ENCODE data around the gene KCTD17. TPM values are rescaled to one million over a fixed set of nuclear protein-coding genes. Genes with fewer than 3 reads are reported as not detected.

The KCTD17 gene
- total RNA-seq, 2 experiments from 2014 or later = 32.2 to 40.3 TPM

DNA sequence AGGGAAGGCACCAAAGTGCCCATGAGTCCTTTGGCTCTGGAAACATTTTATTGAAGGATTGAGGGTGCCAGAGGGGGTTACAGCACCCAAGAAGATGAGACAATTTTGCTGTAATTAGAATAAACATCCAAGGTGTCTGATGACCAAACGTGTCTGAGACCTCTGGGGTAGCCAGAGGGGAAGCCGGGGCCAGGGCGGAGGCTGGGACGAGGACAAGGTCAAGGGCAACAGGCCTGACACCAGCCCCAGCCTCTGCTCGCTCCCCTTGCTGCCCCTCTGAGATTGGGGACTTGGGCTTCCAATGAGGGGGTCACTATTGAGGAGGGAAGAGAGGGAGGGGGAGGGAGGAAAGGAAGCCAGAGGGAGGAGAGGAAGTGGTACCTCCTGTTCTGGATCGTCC lies 32.4 kb downstream of the KCTD17 start:
- ChIA-PET CTCF (no interaction called here), POLR2A (no interaction called here)

DNA sequence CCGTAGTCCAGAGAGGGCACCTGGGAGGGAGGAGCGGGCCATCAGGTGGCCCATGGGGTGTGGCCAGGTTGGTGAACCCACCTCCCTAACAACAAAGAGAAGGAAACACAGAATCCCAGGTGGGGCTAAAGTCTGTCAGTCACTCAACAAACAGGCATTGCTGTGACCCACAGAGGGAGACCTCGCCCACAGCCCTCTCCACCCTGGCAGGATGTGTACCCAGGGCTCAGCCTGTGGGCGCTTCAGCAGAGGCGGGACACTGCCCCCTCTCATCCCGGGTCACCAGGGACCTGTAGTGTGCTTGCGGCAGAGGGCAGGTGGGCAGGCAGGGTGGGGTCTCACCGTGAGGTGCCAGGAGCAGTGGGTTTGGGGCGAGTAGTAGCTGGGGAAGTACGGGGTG lies 32.8 kb downstream of the KCTD17 start:
- CTCF ChIA-PET = interaction anchor here (0.6 kb wide), 1 partner anchor 292 kb away, joined by 3 read pairs; no protein-coding TSS in a partner anchor
- POLR2A ChIA-PET = no interaction called here

DNA sequence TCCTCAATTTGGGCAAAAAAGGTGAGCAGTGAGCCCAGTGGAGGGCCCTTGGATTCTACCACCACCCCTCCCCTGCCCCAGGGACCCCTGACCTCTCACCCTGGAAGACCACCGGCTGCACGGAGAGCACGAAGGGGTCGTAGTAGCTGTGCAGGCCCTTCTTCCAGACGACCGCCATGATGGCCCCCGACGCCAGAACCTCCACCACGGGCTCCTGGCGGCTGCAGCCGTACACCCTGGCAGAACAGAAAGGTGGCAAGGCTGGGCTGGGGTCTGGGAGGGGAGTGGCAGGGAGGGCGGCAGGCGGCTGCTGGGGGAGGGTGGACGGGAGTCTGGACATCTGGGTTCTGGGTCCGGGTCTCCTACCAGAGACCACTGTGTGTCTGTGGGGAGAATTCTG lies 34.6 kb downstream of the KCTD17 start:
- CTCF ChIA-PET = interaction anchor here (1.1 to 1.3 kb wide), 2 partner anchors 9 to 63 kb away, joined by 3 to 4 read pairs; no protein-coding TSS in a partner anchor
- POLR2A ChIA-PET = no interaction called here

- POLR2A ChIA-PET = interaction anchor here (0.6 to 1.0 kb wide), 2 partner anchors 26 to 37 kb away, joined by 3 to 5 read pairs; no protein-coding TSS in a partner anchor
- CTCF ChIA-PET = interaction anchor here (0.6 to 1.3 kb wide), 3 partner anchors 9 to 519 kb away, joined by 3 read pairs; no protein-coding TSS in a partner anchor
These were observed 36.6 kb downstream of the KCTD17 start for GRCh38 chr22:37088108-37088605.

DNA sequence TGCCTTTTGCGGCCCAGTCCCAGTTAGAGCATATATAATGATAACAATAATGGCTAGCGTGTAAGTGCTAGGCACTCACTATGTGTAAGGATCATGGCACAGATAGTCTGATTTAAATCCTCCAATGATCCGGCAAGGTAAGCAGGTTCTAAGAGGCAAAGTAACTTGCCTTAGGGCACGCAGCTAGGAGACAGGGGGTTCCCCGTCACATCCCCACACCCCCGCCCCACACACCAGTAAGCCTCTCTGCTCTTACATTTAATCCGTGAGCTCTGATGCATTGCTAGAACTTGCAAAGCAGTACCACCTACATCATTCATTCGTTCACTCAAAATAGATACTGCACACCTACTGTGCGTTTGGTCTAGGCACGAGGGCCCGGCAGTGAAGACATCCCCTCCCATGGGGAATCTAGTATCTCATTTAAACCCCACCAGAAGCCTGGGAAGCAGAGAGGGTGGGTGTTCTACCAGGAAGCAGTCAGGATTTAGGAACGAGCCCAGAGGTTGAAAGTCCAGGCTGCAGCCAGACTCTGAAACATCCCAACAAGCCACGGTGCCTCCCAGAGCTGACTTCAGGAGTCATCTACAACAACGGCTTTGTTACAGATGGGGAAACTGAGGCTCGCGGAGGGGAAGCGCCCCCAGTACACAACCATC lies 37.3 kb downstream of the KCTD17 start:
- ChIA-PET CTCF (interaction anchor here (0.6 to 1.1 kb wide), 3 partner anchors 9 to 518 kb away, joined by 3 read pairs; no protein-coding TSS in a partner anchor), POLR2A (interaction anchor here (0.6 kb wide), 1 partner anchor 26 kb away, joined by 5 read pairs; no protein-coding TSS in a partner anchor)

DNA sequence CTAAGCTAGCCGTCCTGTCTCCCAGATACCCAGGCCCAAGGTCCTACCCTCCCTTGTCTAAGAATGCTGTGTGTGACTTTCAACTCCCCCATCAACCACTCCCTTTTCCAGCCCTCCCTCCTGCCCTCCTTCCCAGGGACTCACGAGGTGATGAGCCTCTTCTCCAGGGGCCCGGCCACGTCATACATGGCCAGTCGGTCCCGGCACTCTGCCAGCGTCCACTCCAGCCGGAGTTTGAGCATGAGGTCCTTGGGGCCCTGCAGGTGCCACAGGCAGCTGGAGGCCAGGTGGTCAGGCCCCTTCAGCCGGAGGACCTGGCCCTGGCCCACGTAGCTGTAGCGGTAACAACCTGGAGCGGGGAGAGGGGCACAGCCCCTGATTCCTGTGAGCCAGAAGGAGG lies 37.9 kb downstream of the KCTD17 start:
- POLR2A ChIA-PET = no interaction called here
- CTCF ChIA-PET = interaction anchor here (1.0 to 1.1 kb wide), 3 partner anchors 8 to 37 kb away, joined by 3 read pairs; no protein-coding TSS in a partner anchor

DNA sequence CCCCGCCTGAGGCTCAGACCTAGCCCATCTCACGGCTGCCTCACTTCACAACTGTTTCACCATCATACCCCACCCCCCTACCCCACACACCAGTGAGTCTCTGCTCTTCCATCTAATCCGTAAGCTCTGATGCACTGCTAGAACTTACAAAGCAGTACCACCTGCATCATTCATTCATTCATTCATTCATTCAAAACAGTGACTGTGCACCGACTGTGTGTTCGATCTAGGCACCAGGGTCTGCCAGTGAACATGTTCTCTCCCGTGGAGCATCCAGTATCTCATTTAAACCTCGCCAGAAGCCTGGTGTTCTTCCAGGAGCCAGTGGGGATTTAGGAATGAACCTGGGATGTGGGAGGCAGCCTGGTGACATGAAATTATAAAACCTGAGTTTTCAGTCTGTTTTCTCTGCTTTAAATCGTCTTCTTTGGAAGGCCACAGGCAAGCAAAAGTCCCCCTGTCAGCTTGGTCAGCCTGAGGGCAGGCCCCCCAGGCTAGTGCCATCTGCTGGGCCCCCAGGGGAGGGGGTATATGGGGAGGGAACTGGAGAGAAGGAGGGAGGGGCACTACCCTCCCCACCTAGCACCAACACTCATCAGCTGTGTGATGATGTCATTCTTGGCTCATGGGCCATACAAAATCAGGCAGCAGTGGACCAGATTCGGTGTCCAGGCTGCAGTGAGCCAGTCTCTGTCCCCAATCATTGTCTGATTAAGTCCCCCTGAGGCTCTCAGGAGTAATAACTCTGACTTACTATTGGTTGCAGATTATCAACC lies 39.6 kb downstream of the KCTD17 start:
- CTCF ChIA-PET = interaction anchor here (0.8 kb wide), 1 partner anchor 12 kb away, joined by 3 read pairs; no protein-coding TSS in a partner anchor
- POLR2A ChIA-PET = no interaction called here

DNA sequence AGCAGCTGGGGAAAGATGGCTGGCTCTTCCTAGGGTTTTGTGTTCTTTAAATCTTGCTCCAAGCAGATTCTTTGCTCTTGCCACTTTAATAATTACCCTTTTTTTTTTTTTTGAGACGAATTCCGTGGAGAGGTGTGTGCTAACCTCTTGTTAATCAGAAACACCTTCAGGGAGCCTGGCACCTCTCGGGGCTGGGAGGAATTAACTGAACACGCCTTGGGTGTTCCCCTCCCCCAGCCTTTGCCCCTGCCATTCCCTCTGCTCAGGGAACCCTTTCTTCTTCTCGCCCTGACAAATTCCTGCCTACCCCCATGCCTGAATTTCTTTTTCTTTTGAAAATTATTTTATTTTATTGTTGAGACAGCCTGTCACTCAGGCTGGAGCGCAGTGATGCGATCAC lies 40.5 kb downstream of the KCTD17 start:
- CTCF ChIA-PET = no interaction called here
- POLR2A ChIA-PET = no interaction called here

GRCh38 chr22:37092997-37093396 lies 41.5 kb downstream of the KCTD17 start:
- CTCF ChIA-PET = no interaction called here
- POLR2A ChIA-PET = no interaction called here

- POLR2A ChIA-PET = interaction anchor here (1.5 kb wide), 1 partner anchor 15 kb away, joined by 6 read pairs; no protein-coding TSS in a partner anchor
- CTCF ChIA-PET = interaction anchor here (0.7 to 1.6 kb wide), 3 partner anchors 8 to 17 kb away, joined by 3 to 7 read pairs (median 3); no protein-coding TSS in a partner anchor
These were observed 42.7 kb downstream of the KCTD17 start for GRCh38 chr22:37094239-37094638.

- ChIA-PET POLR2A (interaction anchor here (1.3 to 1.5 kb wide), 2 partner anchors 16 to 27 kb away, joined by 6 to 15 read pairs; no protein-coding TSS in a partner anchor), CTCF (interaction anchor here (0.6 to 1.6 kb wide), 5 partner anchors 9 to 54 kb away, joined by 3 to 10 read pairs (median 3); partner anchors contain the start of gene IL2RB)
These were observed 43.6 kb downstream of the KCTD17 start for GRCh38 chr22:37095113-37095512.

- POLR2A ChIA-PET = no interaction called here
- CTCF ChIA-PET = no interaction called here
These were observed 45.8 kb downstream of the KCTD17 start for GRCh38 chr22:37097346-37097745.

- ChIA-PET CTCF (interaction anchor here (0.6 to 1.2 kb wide), 4 partner anchors 11 to 106 kb away, joined by 3 to 7 read pairs (median 4); partner anchors contain the start of gene TMPRSS6), POLR2A (no interaction called here)
These were observed 47.5 kb downstream of the KCTD17 start for GRCh38 chr22:37098976-37099591.

DNA sequence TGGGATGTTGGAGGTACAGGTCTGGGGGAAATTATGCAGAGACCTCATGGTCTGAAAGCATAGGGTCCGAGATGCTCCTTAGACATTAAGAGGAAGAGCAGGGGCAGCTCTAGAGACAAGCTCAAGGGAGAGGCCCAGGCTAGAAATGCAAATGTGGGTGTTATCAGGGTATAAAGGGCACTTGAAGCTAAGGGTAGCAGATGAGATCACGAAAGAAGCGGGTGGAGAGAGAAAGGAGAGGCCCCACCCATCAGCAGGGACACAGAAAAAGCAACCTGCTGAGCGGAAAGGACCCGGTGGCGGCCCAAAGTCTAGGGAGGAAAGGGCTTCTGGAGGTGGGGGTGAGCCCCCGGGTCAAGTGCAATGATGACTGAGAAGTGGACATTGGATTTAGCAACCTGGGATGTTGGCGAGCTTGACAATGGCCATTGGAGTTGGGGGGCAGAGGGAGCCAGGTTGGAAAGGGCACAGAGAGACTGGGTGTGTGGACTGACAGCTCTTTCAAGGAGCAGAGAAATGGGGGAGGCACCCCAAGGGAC lies 49.1 kb downstream of the KCTD17 start:
- ChIA-PET POLR2A (interaction anchor here (1.2 kb wide), 1 partner anchor 21 kb away, joined by 3 read pairs; no protein-coding TSS in a partner anchor), CTCF (no interaction called here)

DNA sequence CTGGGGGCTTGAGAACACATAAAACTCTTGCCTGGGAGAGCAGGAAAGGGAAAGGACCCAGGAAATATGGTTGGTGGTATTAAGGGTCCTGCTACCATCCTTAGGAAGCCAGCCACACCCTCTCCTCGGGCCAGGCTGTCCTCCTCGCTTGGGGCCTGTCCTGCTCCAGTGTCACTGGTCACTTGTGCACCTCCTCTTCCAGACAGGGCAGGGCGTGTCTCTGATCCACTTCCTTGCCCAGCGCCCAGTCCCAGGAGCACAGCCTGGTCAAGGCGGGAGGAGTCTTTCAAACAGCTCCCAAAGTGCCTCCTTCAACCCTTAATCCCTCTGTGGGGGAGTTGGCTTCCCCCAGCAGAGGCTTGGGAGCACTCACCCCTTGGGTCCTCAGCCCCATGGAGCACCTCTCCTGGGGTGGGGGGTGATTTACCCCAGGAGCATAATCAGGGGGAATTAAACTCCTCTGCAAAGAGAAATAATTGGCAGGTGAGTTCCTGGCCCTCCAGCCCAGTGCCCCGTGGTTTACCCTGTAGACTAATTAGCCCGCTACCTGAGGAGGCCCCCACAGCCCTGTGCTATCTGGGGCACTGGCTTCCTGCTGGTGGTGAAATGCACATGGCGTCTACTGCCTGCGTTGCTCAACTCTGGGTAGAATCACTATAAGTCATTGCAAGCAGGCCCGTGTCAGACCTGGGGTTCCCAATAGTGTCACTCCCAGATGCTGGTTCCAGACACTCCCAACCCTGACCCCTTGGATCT lies 49.9 kb downstream of the KCTD17 start:
- POLR2A ChIA-PET = no interaction called here
- CTCF ChIA-PET = no interaction called here

DNA sequence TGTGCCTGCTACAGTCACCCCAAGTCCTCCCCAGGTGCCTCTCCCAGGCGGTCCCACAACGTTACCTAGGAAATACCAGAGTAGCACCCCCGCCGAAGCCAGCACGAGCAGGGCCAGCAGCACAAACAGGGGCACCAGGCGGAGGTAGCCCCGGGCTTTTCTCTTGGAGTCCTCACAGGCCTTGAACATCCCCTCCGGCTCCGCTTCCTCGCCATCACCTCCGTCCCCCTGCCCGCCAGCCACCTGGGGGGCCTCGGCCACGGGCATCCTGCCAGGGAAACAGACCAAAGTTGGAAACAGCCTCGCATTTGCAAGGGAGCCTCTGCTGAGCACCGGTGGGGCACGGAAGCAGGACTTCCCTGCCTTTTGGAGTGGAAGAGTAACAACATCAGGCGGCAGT lies 51.6 kb downstream of the KCTD17 start:
- ChIA-PET POLR2A (no interaction called here), CTCF (no interaction called here)

DNA sequence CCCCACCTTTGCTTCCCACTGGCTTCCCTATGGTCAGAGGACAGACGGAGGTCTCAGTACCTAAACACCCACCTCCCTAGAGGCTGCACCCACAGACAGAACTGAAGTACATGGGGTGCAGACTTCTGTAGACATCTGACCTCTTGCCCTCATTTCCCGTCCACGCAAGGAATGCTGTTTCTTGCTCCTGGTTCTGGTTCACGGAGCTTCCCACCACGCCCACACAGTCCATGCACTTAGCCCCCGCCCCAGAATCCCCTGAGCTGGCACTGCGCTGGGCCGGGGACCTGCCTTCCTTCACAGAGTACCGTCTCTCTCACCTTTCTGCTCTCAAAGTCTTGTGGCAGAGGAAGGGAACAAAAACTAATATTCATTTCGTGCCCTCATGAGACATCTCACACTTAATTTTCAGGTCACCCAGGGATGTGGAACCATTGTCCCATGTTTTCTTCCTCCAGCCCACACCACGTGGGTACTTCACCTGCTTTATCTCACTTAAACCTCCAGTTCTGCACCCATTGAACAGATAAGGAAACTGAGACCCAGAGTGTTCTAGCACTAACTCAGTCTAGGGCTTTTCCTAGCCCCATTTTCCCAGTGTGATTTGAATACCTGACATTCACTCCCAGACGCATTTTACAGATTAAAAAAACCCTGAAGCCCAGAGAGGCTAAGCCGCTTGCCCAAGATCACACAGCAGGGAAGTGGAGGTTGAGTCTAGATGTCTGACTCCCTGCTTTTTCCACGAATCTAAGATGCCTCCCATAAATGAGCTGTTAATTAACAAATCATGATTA lies 52.3 kb downstream of the KCTD17 start:
- ChIA-PET CTCF (interaction anchor here (1.0 kb wide), 1 partner anchor 16 kb away, joined by 3 read pairs; no protein-coding TSS in a partner anchor), POLR2A (no interaction called here)

DNA sequence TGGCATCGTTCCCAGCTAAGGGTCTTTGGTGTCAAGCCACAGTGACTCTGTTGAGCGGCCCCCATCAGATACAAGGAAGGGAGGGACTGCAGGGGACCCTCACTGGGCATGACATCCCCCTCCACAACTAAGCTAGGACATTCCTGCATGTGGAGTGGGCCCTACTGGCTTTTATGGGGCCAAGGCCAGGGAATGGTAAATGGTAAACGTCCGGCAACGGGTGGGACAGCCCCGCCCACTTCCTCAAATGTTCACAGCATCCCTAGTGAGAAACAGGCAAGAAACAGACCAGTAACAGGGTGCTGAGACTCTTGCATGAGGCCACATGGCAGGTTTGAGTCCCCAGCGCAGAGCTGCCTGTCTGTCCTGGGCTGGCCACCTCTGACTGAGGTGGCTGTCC lies 53.6 kb downstream of the KCTD17 start:
- CTCF ChIA-PET = no interaction called here
- POLR2A ChIA-PET = no interaction called here
